HepG2 (cell line): ENCODE measurements around the gene NOP9.

ENCODE experiments used
- CHD2 ChIP-seq: IDR thresholded peaks from 2 replicates; pipeline ENCODE4 v1.6.1; 2011; ENCODE audit warnings: low read depth, low read length, improper control_type of control experiment
- CTCF ChIP-seq: sonication (generic); formaldehyde crosslinking; IDR thresholded peaks from 2 replicates; pipeline ENCODE4 v1.5.0; 2020; ENCODE audit warnings: mild to moderate bottlenecking, missing genetic modification reagents, moderate library complexity
- EZH2 ChIP-seq: conservative IDR thresholded peaks from 2 replicates; pipeline ENCODE4 v1.6.1; 2012; ENCODE audit warnings: mild to moderate bottlenecking, low read depth, low read length, moderate library complexity
- NBN ChIP-seq: fragments of 450-650 bp; conservative IDR thresholded peaks from 2 replicates; pipeline ENCODE4 v1.6.1; 2017
- NCOR1 ChIP-seq: fragments of 200-600 bp; sonication (generic); IDR thresholded peaks from 2 replicates; pipeline ENCODE4 v1.7.0; 2017; ENCODE audit warnings: antibody characterized with exemption, low read length, borderline replicate concordance
- POLR2A ChIP-seq, 2 experiments: IDR thresholded peaks; 2 replicates each; pipeline ENCODE4 v1.6.1; 2011; ENCODE audit warnings: low read depth in 2 of 2, low read length in 2 of 2, mild to moderate bottlenecking in 1 of 2, moderate library complexity in 1 of 2; ENCODE audit not compliant: insufficient read depth in 1 of 2
- RAD21 ChIP-seq: fragments of 450-650 bp; formaldehyde crosslinking; IDR thresholded peaks from 2 replicates; pipeline ENCODE4 v1.5.0; 2020; ENCODE audit warnings: mild to moderate bottlenecking
- RBM22 ChIP-seq: fragments of 200-400 bp; formaldehyde crosslinking; optimal IDR thresholded peaks from 2 replicates; pipeline ENCODE3; 2017; ENCODE audit warnings: mild to moderate bottlenecking, low read length, moderate library complexity
- REST ChIP-seq, 2 experiments: IDR thresholded peaks; 2 replicates each; pipeline ENCODE4 v1.6.1; 2011 to 2012; ENCODE audit warnings: low read length in 2 of 2, borderline replicate concordance in 1 of 2, low read depth in 1 of 2, mild to moderate bottlenecking in 1 of 2, moderate library complexity in 1 of 2
- ZNF407 ChIP-seq: sonication (generic); formaldehyde crosslinking; IDR thresholded peaks from one replicate; pipeline ENCODE4 v1.5.1; 2020; ENCODE audit warnings: mild to moderate bottlenecking, missing genetic modification reagents; ENCODE audit errors: not compliant biosample characterization
- ZNF530 ChIP-seq: sonication (generic); formaldehyde crosslinking; IDR thresholded peaks from 2 replicates; pipeline ENCODE4 v1.5.0; 2020; ENCODE audit warnings: low read depth, mild to moderate bottlenecking, missing genetic modification reagents

DNA sequence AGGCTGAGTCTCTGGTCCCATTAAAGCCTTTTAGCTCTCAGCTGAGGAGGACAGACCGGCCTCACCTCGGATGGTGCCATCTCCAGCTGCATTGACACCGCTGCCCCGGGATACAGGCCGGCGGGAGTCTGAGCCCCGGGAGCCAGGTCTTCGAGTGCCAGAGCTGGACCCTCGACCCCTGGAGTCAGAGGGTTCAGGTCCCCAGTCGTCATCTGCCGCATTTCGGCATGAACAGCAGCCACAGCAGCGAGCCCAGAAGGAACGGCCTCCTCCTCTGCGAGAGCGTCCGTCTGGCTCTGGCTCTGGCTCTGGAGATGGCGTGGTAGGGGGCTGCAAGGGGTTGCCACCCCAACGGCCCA lies 37.7 kb upstream of the NOP9 start:
- TF ChIP-seq ZNF407 (CRISPR knock-in tag): no peak
- TF ChIP-seq CTCF (CRISPR knock-in tag): no peak
- TF ChIP-seq ZNF530 (CRISPR knock-in tag): no peak
- TF ChIP-seq POLR2A (IDR thresholded peaks at IDR 0.05; ENCODE audit: insufficient read depth in 1 of 2, low read depth in 2 of 2, low read length in 2 of 2): no peak
- TF ChIP-seq RBM22: no peak
- TF ChIP-seq NBN: no peak
- TF ChIP-seq EZH2: no peak
- no peak for TF ChIP-seq REST (IDR thresholded peaks at IDR 0.05; ENCODE audit: borderline replicate concordance in 1 of 2, low read depth in 1 of 2, low read length in 2 of 2)
- no peak for TF ChIP-seq NCOR1
- TF ChIP-seq CHD2: no peak
- TF ChIP-seq RAD21: no peak
